Thyroid gland (tissue), 4 donors: Measurements from ENCODE around the gene DYTN.

Source experiments
- CTCF ChIP-seq, 6 experiments: fragments of 200-600 bp in 3 of 6; fragments of 450-650 bp in 3 of 6; sonication (generic) in 3 of 6; IDR thresholded peaks; one replicate each; pipeline ENCODE4 v1.5.1; 2016 to 2019; ENCODE audit warnings: antibody characterized with exemption in 6 of 6, mild to moderate bottlenecking in 2 of 6, inconsistent platforms in 1 of 6, moderate library complexity in 1 of 6
- POLR2A ChIP-seq, 2 donors: fragments of 450-650 bp; IDR thresholded peaks; one replicate each; pipeline ENCODE4 v1.6.1; 2017; ENCODE audit warnings: antibody characterized with exemption in 2 of 2, mild to moderate bottlenecking in 2 of 2, moderate library complexity in 1 of 2

GRCh38 chr2:206610451-206610850 is 107.7 kb downstream of the DYTN start:
- no peak for TF ChIP-seq POLR2A (IDR thresholded peaks at IDR 0.05)
- no peak for TF ChIP-seq CTCF (IDR thresholded peaks at IDR 0.05)
